Astrocyte (in vitro differentiated cells and primary cell): Measurements from ENCODE around the gene MOB1B. TPM values are rescaled to one million over a fixed set of nuclear protein-coding genes. Genes with fewer than 3 reads are reported as not detected.
"Not testable (repeated sequence)": the region's sequence is repeated elsewhere in the genome, so short reads cannot be mapped to it uniquely, and the experiment has no call there.

Experiments used
- DNase-seq: peaks from one replicate; pipeline ENCODE4 v3.0.0-alpha.2; 2010; ENCODE audit warnings: low read depth
- FAIRE-seq: peaks from 2 replicates; lab custom pipeline; 2011; peaks lifted over from hg19 to GRCh38; lab: Jason Lieb, UNC
- H2AFZ ChIP-seq: 2 replicates; pipeline ENCODE4 v1.6.0; 2012; ENCODE audit warnings: low read depth, low read length, inconsistent platforms
- H3K27ac ChIP-seq: 2 replicates; pipeline ENCODE4 v1.5.1; 2011; ENCODE audit warnings: low read depth, low read length, inconsistent platforms
- H3K27me3 ChIP-seq: 2 replicates; pipeline ENCODE4 v1.6.0; 2011; ENCODE audit warnings: low read length, inconsistent platforms; ENCODE audit not compliant: insufficient read depth
- H3K36me3 ChIP-seq: 2 replicates; pipeline ENCODE4 v1.5.1; 2011; ENCODE audit warnings: low read length, inconsistent platforms; ENCODE audit not compliant: insufficient read depth
- H3K4me1 ChIP-seq: 2 replicates; pipeline ENCODE4 v1.5.1; 2011; ENCODE audit warnings: low read length, inconsistent platforms; ENCODE audit not compliant: insufficient read depth
- H3K4me2 ChIP-seq: 2 replicates; pipeline ENCODE4 v1.6.0; 2012; ENCODE audit warnings: low read length, inconsistent platforms
- H3K4me3 ChIP-seq: 2 replicates; pipeline ENCODE4 v1.5.1; 2011; ENCODE audit warnings: low read depth, mild to moderate bottlenecking, low read length, inconsistent platforms; ENCODE audit not compliant: insufficient read depth
- H3K79me2 ChIP-seq: 2 replicates; pipeline ENCODE4 v1.6.0; 2012; ENCODE audit warnings: mild to moderate bottlenecking, low read length, inconsistent platforms; ENCODE audit not compliant: insufficient read depth
- H3K9ac ChIP-seq: 2 replicates; pipeline ENCODE4 v1.6.0; 2012; ENCODE audit warnings: mild to moderate bottlenecking, low read length, inconsistent platforms
- H3K9me3 ChIP-seq: 2 replicates; pipeline ENCODE4 v1.5.1; 2012; ENCODE audit warnings: low read depth, mild to moderate bottlenecking, low read length, inconsistent platforms; ENCODE audit not compliant: insufficient read depth
- H4K20me1 ChIP-seq: 2 replicates; pipeline ENCODE4 v1.6.0; 2012; ENCODE audit warnings: low read length, inconsistent platforms; ENCODE audit not compliant: insufficient read depth
- H3K27ac Mint-ChIP-seq: one replicate; pipeline ENCODE4 v1.8.0; 2021; ENCODE audit warnings: mild to moderate bottlenecking, mixed read lengths; ENCODE audit not compliant: unreplicated experiment
- H3K27me3 Mint-ChIP-seq: one replicate; pipeline ENCODE4 v1.8.0; 2021; ENCODE audit warnings: low read depth, mixed read lengths; ENCODE audit not compliant: unreplicated experiment
- H3K36me3 Mint-ChIP-seq: one replicate; pipeline ENCODE4 v1.8.0; 2021; ENCODE audit warnings: low read depth, mixed read lengths; ENCODE audit not compliant: unreplicated experiment
- H3K4me1 Mint-ChIP-seq: one replicate; pipeline ENCODE4 v1.8.0; 2021; ENCODE audit warnings: low read depth, mixed read lengths; ENCODE audit not compliant: unreplicated experiment
- H3K4me3 Mint-ChIP-seq: one replicate; pipeline ENCODE4 v1.8.0; 2021; ENCODE audit warnings: mild to moderate bottlenecking, moderate library complexity, mixed read lengths; ENCODE audit not compliant: unreplicated experiment
- H3K9me3 Mint-ChIP-seq: one replicate; pipeline ENCODE4 v1.8.0; 2021; ENCODE audit warnings: mild to moderate bottlenecking, mixed read lengths; ENCODE audit not compliant: unreplicated experiment
- EZH2 ChIP-seq: IDR thresholded peaks from 2 replicates; pipeline ENCODE4 v1.6.1; 2012; ENCODE audit warnings: mild to moderate bottlenecking, low read length, inconsistent platforms; ENCODE audit not compliant: insufficient read depth
- total RNA-seq: library from RNA; stranded (reverse); gene quantifications from 2 replicates; pipeline ENCODE4 v1.2.1, GENCODE V29; 2021
- TF ChIP-seq, protein P1 (sequence below): IDR thresholded peaks from 2 replicates; pipeline ENCODE4 v1.5.1; 2011; ENCODE audit warnings: low read depth, mild to moderate bottlenecking, inconsistent platforms, low read length, moderate library complexity; ENCODE audit not compliant: insufficient read depth

The MOB1B gene
- total RNA-seq, 1 donor from 2014 or later, result 40.6 TPM

DNA sequence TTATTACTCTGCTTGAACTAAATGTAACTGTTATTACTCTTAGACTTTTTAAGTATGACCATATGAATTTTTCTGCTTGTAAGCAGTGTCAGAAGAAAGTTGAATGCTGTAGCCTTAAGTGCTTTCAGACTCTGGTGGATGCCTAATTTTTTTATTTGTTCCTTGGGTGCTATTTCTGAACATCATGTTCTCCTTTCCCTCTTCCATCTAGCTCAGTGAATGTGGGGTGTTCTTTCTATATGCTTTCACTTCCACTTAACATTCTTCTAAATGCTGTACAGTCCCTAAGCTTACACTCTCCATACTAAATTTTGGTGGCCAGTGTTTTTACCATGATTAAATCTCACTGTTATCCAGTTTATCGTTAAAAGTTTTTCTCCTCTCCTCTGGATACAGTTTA is 94.9 kb downstream of the MOB1B start:
- Histone ChIP-seq H2AFZ (no peak overlapping the region), H3K4me3 (no peak overlapping the region), H3K9ac (no peak overlapping the region), H3K36me3 (peaks cover 3% of the 10 kb centered on the region), H3K79me2 (peaks cover 80% of the 10 kb centered on the region), H4K20me1 (peaks cover 9% of the 10 kb centered on the region), H3K4me1 (peaks cover 11% of the 10 kb centered on the region), H3K27me3 (no peaks in the 10 kb centered on the region), H3K27ac (no peak overlapping the region), H3K9me3 (no peaks in the 10 kb centered on the region), H3K4me2 (peak overlapping the region; percentile 96)
- H3K4me3 Mint-ChIP-seq, result no peak overlapping the region
- peaks cover 5% of the 10 kb centered on the region for H3K4me1 Mint-ChIP-seq
- FAIRE-seq (no peak), DNase-seq (no peak)
- H3K36me3 Mint-ChIP-seq, result peaks cover 20% of the 10 kb centered on the region
- no peaks in the 10 kb centered on the region for H3K27me3 Mint-ChIP-seq
- no peak overlapping the region for H3K27ac Mint-ChIP-seq
- H3K9me3 Mint-ChIP-seq, result peaks cover 5% of the 10 kb centered on the region
- TF ChIP-seq, protein P1, sequence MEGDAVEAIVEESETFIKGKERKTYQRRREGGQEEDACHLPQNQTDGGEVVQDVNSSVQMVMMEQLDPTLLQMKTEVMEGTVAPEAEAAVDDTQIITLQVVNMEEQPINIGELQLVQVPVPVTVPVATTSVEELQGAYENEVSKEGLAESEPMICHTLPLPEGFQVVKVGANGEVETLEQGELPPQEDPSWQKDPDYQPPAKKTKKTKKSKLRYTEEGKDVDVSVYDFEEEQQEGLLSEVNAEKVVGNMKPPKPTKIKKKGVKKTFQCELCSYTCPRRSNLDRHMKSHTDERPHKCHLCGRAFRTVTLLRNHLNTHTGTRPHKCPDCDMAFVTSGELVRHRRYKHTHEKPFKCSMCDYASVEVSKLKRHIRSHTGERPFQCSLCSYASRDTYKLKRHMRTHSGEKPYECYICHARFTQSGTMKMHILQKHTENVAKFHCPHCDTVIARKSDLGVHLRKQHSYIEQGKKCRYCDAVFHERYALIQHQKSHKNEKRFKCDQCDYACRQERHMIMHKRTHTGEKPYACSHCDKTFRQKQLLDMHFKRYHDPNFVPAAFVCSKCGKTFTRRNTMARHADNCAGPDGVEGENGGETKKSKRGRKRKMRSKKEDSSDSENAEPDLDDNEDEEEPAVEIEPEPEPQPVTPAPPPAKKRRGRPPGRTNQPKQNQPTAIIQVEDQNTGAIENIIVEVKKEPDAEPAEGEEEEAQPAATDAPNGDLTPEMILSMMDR, result no peak
- TF ChIP-seq EZH2, result no peak

DNA sequence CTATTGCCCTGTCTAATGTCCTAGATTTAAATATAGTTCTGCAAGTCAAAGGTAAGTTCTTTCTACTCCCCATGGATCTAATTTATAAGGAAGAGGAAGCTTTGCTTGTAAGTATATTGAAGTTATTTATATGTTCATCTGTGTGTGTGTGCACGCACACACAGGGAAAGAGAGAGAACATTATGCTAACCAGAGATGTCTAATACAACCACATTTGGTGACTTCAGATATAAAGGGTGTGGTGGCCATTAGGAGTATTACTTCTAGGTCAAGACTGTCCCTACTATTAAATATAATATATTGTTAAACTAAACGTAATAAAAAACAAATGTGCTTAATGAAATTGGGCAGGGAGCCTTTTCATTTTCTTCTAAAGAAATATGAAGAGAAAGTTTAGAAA is 95.4 kb downstream of the MOB1B start:
- Histone ChIP-seq H3K4me1 (peaks cover 11% of the 10 kb centered on the region), H3K9ac (no peak overlapping the region), H3K27me3 (no peaks in the 10 kb centered on the region), H4K20me1 (peaks cover 9% of the 10 kb centered on the region), H3K9me3 (no peaks in the 10 kb centered on the region), H3K79me2 (peaks cover 85% of the 10 kb centered on the region), H3K27ac (no peak overlapping the region), H3K4me2 (no peak overlapping the region), H3K36me3 (peaks cover 3% of the 10 kb centered on the region), H2AFZ (no peak overlapping the region), H3K4me3 (no peak overlapping the region)
- TF ChIP-seq EZH2, result no peak
- TF ChIP-seq, protein P1, result no peak
- peaks cover 5% of the 10 kb centered on the region for H3K4me1 Mint-ChIP-seq
- no peaks in the 10 kb centered on the region for H3K27me3 Mint-ChIP-seq
- peaks cover 5% of the 10 kb centered on the region for H3K9me3 Mint-ChIP-seq
- H3K27ac Mint-ChIP-seq, result no peak overlapping the region
- peaks cover 20% of the 10 kb centered on the region for H3K36me3 Mint-ChIP-seq
- no peak for FAIRE-seq
- H3K4me3 Mint-ChIP-seq, result no peak overlapping the region
- DNase-seq, result no peak

- H3K9me3 Mint-ChIP-seq, FAIRE-seq, H3K4me1 ChIP-seq, H3K9me3 ChIP-seq, DNase-seq, H3K36me3 ChIP-seq, H2AFZ ChIP-seq, H3K4me3 ChIP-seq, H3K9ac ChIP-seq, H3K27ac Mint-ChIP-seq, H3K4me2 ChIP-seq, H4K20me1 ChIP-seq, H3K27me3 Mint-ChIP-seq, H3K4me1 Mint-ChIP-seq, H3K4me3 Mint-ChIP-seq, H3K27me3 ChIP-seq, H3K27ac ChIP-seq: not testable (repeated sequence)
- H3K79me2 ChIP-seq, result peaks cover 88% of the 10 kb centered on the region
- peaks cover 22% of the 10 kb centered on the region for H3K36me3 Mint-ChIP-seq
Measured at GRCh38 chr4:70999639-71000038, 97.5 kb downstream of the MOB1B start.

DNA sequence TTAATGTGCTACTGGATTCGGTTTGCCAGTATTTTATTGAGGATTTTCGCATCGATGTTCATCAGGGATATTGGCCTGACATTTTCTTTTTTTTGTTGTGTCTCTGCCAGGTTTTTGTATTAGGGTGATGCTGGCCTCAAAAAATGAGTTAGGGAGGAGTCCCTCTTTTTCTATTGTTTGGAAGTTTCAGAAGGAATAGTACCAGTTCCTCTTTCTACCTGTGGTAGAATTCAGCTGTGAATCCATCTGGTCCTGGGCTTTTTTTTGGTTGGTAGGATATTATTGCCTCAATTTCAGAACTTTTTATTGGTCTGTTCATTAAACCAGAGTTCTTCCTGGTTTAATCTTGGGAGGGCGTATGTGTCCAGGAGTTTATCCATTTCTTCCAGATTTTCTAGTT is 99.2 kb downstream of the MOB1B start:
- not testable (repeated sequence) for H3K4me2 ChIP-seq, H3K27me3 ChIP-seq, H3K4me1 Mint-ChIP-seq, H3K27me3 Mint-ChIP-seq, H4K20me1 ChIP-seq, H3K4me3 ChIP-seq, H3K9ac ChIP-seq, H3K9me3 ChIP-seq, H3K4me1 ChIP-seq, FAIRE-seq, H3K27ac Mint-ChIP-seq, H3K9me3 Mint-ChIP-seq, DNase-seq, H3K4me3 Mint-ChIP-seq, H3K36me3 ChIP-seq, H2AFZ ChIP-seq, H3K27ac ChIP-seq
- H3K36me3 Mint-ChIP-seq, result peaks cover 22% of the 10 kb centered on the region
- H3K79me2 ChIP-seq, result peaks cover 80% of the 10 kb centered on the region
